Left cardiac atrium (tissue), 4 donors: ENCODE measurements around the gene KCNK16. TPM values are rescaled to one million over a fixed set of nuclear protein-coding genes. Genes with fewer than 3 reads are reported as not detected.
A peak's percentile ranks its signal among the peaks of the same experiment; 100 is the strongest.

Experiments used
- ATAC-seq, 2 donors: fragments of 200-7000 bp; cut with Tn5 transposase; one replicate each; pipeline ENCODE4 v1.9.1; 2020; ENCODE audit warnings: mild to moderate bottlenecking in 2 of 2, moderate library complexity in 2 of 2
- DNase-seq: peaks from one replicate; pipeline ENCODE4 v3.0.0-alpha.2; 2020
- intact Hi-C, 2 donors: fragments of 100-400 bp; cut with DNase I; formaldehyde crosslinking; loops; one replicate each; pipeline versions ENCODE4 v1.14.1 to v1.15.1; 2022 to 2023
- total RNA-seq, 2 donors: library from RNA; stranded (reverse); fragmentation: NEBNext Ultra II Directional; extraction: Animal tissue kit (Norgen Biotek cat#: 25700); gene quantifications; one replicate each; pipeline ENCODE4 v1.2.1, GENCODE V29; 2021
- donor health status: DM: no; HTN: yes; CAD: no.
- donor health status: DM: no; HTN: yes; CAD: no; lungs with severe emphysema.
- donor health status: DM: yes; HTN: yes; CAD: no.
- donor health status: Dilated cardiomyopathy.

KCNK16 gene
- total RNA-seq, 2 donors from 2014 or later, result not detected

DNA sequence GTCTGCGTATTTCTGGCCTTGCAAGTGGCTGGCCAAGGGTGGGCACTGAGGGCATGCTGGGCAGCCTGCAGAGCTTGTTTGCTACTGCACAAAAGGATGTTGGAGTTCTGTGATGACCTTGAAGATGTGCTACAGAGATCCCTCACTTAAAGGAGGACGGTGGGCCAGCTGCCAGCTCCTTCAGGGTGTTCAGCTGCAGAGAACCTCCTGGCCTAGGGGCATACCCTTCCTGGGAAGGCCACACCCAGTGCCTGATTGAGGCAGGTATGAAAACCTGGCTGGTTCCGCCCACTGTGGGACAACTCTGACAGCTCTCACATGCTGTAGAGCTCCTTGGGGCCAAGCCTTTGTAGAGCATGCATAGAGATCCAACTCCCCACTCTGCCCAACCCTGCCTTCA is 5.2 kb downstream of the KCNK16 start:
- ATAC-seq, result no peak
- no peak for DNase-seq
- intact Hi-C loops, result no loop called here

GRCh38 chr6:39314273-39314795 is 8.2 kb downstream of the KCNK16 start, which contains the start of gene KCNK17:
TSS of gene KCNK17 (minus strand) at chr6:39314419. CDS start at chr6:39314320, 99 bp downstream.
- ATAC-seq, result peak; percentile 11 to 12
- intact Hi-C loops, result loop anchor here in 1 of 2 donors (5.0 kb wide), 1 partner anchor 442 kb away; no protein-coding TSS in a partner anchor
- DNase-seq, result no peak

DNA sequence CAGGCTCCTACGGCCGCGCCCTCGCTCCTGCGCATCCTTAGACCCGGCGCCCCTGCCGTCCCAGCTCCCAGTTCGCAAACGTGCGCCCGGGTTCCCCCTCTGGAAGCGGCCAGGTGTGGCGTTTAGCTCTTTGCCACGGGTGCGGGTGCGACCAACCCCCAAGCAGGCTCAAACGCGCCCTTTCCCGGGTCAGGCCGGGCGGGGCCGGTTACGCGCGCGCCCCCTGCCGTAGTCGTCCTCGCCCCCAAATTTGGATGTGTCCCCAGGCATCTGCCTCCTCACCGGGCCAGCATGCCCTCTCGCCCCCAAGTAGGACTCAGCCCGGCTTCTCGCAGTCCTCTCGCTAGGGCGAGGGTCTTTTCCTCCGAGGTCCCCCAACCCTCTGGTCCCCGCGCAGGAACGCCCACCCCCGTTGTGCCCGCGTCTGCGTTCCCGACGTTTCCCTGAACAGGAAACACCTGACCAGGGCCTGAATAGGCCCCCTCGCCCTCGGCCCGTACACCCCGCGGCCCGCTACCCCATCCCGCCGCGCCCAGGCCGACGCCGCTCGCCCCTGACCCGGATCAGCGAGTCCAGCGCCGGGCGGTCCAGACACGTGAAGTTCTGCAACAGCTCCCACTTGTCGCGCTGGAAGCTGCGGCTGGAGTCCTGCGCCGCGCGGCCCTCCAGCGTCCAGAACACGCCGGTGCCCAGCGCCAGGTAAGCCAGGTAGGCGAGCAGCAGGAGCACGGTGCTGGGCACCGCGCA is 8.8 kb downstream of the KCNK16 start:
- ATAC-seq (peak; percentile 27 to 41), DNase-seq (no peak)
- intact Hi-C loops, result loop anchor here in 1 of 2 donors (5.0 kb wide), 1 partner anchor 441 kb away; no protein-coding TSS in a partner anchor

- ATAC-seq (peak; percentile 28 to 41), DNase-seq (peak; percentile 51)
- intact Hi-C loops, result loop anchor here in 1 of 2 donors (5.0 kb wide), 1 partner anchor 441 kb away; no protein-coding TSS in a partner anchor
Observed at GRCh38 chr6:39312912-39313525, 9.5 kb downstream of the KCNK16 start.

DNA sequence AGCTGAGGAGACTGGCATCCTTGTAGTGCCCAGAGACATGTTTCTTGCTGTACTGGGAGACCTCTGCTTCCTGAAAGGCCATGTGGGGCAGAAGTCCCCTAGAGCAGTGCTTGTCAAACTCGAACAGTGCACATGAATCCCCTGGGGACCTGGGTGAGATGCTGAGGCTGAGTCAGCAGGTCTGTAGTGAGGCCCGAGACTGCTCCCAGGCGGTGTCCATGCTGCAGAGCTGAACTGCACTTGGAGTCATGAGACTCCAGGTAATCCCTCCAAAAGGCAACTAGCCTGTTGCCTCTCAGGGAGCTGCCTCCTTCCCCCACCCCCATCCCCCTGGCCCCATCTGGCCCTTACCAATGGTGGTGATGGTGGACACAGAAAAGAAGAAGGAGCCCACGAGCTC is 12.0 kb downstream of the KCNK16 start:
- ATAC-seq, result no peak
- no peak for DNase-seq
- intact Hi-C loops, result loop anchor here in 1 of 2 donors (5.0 kb wide), 1 partner anchor 438 kb away; no protein-coding TSS in a partner anchor

- peak; percentile 77 for DNase-seq
- intact Hi-C loops, result loop anchor here (5.0 to 10.0 kb wide), 4 partner anchors 225 to 438 kb away; no protein-coding TSS in a partner anchor
- peak; percentile 68 to 73 for ATAC-seq
Observed at GRCh38 chr6:39309942-39310531, 12.5 kb downstream of the KCNK16 start.

- intact Hi-C loops, result loop anchor here (10.0 kb wide), 3 partner anchors 223 to 433 kb away; no protein-coding TSS in a partner anchor
- ATAC-seq (no peak), DNase-seq (no peak)
Observed at GRCh38 chr6:39307462-39307861, 15.0 kb downstream of the KCNK16 start.

DNA sequence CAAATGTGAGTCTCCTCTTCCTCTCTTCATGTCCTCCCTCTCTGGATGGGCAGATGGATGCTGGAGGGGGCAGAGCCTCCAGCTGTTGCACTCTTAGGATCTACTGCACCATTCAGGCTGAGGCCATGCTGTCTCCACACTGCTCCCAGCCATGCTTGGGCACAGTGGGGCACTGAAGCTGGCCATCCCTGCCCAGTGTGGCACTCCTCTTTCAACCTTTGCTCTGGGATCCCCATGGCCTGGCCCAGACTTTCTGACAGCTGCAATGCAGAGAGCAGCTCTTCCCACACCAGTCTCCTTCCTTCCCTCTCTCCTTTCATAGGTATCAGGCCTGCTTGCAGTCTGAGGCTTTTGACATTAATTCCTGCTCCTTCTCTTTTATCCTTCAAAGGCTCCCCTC is 17.6 kb downstream of the KCNK16 start:
- intact Hi-C loops, result loop anchor here (2.0 to 10.0 kb wide), 4 partner anchors 138 to 430 kb away; no protein-coding TSS in a partner anchor
- DNase-seq (no peak), ATAC-seq (no peak)

GRCh38 chr6:39303425-39304153 is 18.9 kb downstream of the KCNK16 start:
- intact Hi-C loops, result loop anchor here (1.0 to 10.0 kb wide), 6 partner anchors 137 to 429 kb away; no protein-coding TSS in a partner anchor
- DNase-seq (no peak), ATAC-seq (peak in 1 of 2 donors; percentile 6)

DNA sequence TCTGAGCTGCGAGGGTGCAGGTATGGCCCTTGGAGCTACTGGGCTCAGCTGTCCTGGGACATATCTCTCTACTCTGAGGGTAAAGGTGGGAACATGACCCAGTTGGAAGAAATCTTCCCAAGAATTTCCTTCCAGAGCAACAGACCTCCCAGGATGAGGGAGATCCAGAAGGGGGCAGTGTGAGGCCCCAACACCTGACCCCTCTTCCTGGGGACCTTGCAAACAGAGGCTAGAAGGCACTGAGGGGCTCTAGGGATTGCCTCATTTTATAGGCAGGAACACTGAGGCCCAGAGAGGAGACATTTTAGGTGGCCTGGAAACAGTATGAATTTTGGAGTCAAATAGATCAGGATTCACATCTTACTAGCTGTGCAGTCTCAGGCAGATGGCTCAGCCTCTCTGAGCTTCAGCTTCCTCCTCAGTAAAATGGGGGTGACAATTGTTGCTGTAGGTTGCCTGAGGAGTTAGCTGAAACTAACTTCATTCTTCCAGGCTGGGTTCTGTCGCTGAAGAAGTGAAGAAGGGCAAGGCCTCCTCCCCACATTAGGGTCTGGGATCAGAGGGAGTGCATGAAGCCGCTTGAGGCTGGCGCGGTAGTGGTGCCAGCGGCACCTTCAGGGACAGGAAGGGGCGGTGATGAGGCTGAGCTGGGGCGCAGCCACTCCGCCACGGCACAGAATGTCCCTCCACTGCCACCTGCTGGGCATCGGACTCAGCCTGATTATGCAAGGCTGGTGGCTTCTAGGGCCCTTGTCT is 19.7 kb downstream of the KCNK16 start:
- DNase-seq (peak; percentile 89), ATAC-seq (peak; percentile 90 to 92)
- intact Hi-C loops, result loop anchor here (1.0 to 10.0 kb wide), 5 partner anchors 137 to 428 kb away; no protein-coding TSS in a partner anchor

DNA sequence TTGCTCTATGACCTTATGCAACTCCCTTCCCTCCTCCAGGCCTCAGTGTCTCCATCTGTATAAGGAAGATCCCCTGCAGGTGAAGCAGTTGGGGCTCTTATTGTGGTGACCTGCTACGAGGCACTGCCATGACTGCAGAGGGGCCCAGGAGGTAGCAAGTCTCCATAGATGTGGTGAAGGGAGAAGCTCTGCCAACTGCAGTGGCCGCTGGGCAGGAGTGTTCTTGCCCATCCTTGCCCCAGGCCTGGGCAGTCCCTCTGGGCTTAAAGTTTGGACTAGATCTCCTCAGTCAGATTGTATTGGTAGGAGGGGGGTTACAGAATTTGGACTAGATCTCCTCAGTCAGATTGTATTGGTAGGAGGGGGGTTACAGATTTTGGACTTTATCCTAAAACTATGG is 20.5 kb downstream of the KCNK16 start:
- ATAC-seq (no peak), DNase-seq (no peak)
- intact Hi-C loops, result loop anchor here (2.0 to 10.0 kb wide), 4 partner anchors 217 to 427 kb away; no protein-coding TSS in a partner anchor

- DNase-seq (no peak), ATAC-seq (no peak)
- intact Hi-C loops, result loop anchor here (2.0 to 10.0 kb wide), 4 partner anchors 217 to 427 kb away; no protein-coding TSS in a partner anchor
Observed at GRCh38 chr6:39301606-39302005, 20.9 kb downstream of the KCNK16 start.

DNA sequence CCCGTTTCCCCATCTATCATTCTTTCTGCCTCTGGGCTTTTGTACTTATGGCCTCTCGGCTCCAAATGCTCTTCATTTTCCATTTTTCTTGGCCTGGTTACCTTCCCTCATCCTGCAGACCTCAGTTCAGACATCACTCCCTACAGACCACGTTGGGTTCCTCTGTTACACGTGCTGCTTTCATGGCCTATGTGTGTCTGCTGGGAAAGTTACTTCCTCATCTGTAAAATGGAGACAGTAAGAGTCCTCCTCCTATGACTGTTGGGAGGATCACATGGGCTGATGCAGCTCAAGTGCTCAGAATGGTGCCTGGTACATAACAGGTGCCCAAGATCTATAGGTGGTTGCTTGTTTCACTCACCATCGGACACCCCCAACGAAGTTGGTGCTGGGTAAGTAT is 21.8 kb downstream of the KCNK16 start:
- ATAC-seq (no peak), DNase-seq (no peak)
- intact Hi-C loops, result loop anchor here (10.0 kb wide), 3 partner anchors 216 to 426 kb away; no protein-coding TSS in a partner anchor

GRCh38 chr6:39298061-39298460 is 24.4 kb downstream of the KCNK16 start:
- intact Hi-C loops, result no loop called here
- ATAC-seq, result peak in 1 of 2 donors; percentile 36
- DNase-seq, result no peak

DNA sequence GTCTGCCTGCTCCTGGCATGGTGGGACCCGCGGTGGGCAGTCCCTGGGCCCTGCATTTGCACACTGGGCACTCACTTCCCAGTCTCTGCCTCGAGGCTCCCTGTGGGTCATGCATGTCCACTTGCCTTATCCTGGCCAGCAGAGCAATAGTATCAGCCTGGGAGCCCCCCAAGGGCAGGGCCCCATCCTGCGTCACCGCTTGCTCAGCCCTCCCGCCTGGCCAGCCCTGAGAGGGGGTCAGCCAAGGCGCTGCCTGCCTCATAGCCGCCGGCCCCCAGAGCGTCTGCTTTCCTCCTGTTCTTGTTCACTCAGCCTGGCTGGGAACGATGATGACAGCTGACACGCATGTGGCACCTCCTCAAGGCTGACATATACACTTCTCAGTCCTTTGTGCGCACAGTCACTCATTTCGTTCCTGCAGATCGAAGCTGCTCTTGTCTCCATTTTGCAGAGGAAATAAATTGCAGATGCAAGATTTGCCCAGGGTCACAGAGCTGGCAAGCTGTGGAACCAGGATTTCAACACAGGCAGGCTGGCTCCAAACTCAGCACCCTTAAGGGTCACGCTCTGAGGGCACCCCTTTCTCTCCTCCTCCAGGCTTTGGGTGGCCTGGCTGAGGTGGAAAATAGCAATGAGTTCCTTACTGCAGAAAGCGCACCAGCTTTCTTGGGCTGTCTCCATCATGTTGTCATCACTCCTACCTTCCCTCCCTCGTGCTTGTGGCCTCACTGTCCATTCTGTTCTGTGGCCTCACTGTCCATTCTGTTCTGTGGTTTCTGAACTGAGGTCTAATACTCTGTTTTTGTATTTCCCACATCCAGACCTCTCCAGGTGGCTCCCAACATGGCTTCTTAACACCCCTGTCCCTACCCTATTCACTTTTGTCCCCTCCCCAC is 25.5 kb downstream of the KCNK16 start:
- ATAC-seq, result peak; percentile 77 to 88
- intact Hi-C loops, result no loop called here
- DNase-seq, result peak; percentile 85

DNA sequence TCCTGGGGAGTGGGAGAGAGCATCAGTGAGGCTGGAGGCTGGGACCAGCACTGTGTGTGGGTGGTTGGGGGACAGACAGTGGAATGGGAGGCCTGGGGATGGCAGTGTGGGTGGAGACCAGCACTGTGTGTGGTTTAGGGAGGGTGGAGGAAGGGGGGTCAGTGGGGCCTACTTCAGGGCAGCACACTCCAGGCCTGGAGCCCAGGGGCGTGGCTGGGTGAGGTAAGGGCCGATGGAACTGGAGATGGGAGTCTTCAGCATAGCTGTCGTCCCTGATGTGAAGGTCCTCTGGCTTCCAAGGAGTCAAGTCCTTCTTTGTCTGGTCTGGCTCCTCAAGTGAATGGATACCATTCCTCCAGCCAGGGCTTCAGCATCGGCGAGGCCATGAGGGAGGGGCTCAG is 26.9 kb downstream of the KCNK16 start:
- DNase-seq, result peak; percentile 37
- intact Hi-C loops, result no loop called here
- ATAC-seq, result peak in 1 of 2 donors; percentile 22

GRCh38 chr6:39294899-39295298 is 27.6 kb downstream of the KCNK16 start:
- ATAC-seq (no peak), DNase-seq (no peak)
- intact Hi-C loops, result no loop called here
